Motor neuron (in vitro differentiated cells): ENCODE data around the gene LPIN2. TPM values are rescaled to one million over a fixed set of nuclear protein-coding genes. Genes with fewer than 3 reads are reported as not detected.
A peak's percentile ranks its signal among the peaks of the same experiment; 100 is the strongest.
"Not testable (repeated sequence)": the region's sequence is repeated elsewhere in the genome, so short reads cannot be mapped to it uniquely, and the experiment has no call there.

Experiments
- ATAC-seq, 8 experiments: fragments of 200-7000 bp; cut with Tn5 transposase; replicated peaks in 6 of 8; 2 replicates each; pipeline ENCODE4 v1.8.0; 2021; ENCODE audit warnings: mild to moderate bottlenecking in 8 of 8, moderate library complexity in 8 of 8
- H3K27ac ChIP-seq, 2 donors: fragments of 250-450 bp; sonication (Bioruptor Pico); 2 replicates each; pipeline ENCODE4 v1.9.0; 2021; ENCODE audit warnings: antibody characterized with exemption in 2 of 2, mild to moderate bottlenecking in 2 of 2, moderate library complexity in 1 of 2
- H3K4me1 ChIP-seq, 2 donors: fragments of 250-450 bp; sonication (Bioruptor Pico); replicated peaks in 1 of 2; 2 replicates each; pipeline ENCODE4 v1.6.1; 2021; ENCODE audit warnings: antibody characterized with exemption in 2 of 2, mild to moderate bottlenecking in 2 of 2, moderate library complexity in 1 of 2
- H3K4me3 ChIP-seq, 5 donors: fragments of 250-450 bp; sonication (Bioruptor Pico); 2 replicates each; pipeline ENCODE4 v1.9.0; 2021; ENCODE audit warnings: antibody characterized with exemption in 5 of 5, mild to moderate bottlenecking in 5 of 5, moderate library complexity in 4 of 5
- WGBS, 10 experiments: fragments of 450-650 bp; shearing (Covaris generic); methylation state at CpG; one replicate each; pipeline ENCODE4 v1.0.0; 2022; 5-methylcytosine and 5-hydroxymethylcytosine counted together
- in situ Hi-C, 9 experiments: fragments of 400-800 bp; cut with MboI; loops; one replicate each; pipeline ENCODE4 v1.15.0; 2021; ENCODE audit warnings: low sequenced_read_pairs in 9 of 9, low pct_unique_long_range_greater_than_20kb in 2 of 9; ENCODE audit not compliant: unreplicated experiment in 9 of 9
- total RNA-seq, 8 experiments: library from RNA; unstranded; fragments of 300-600 nt; gene quantifications; 2 replicates each; pipeline versions ENCODE4 v1.2.3 to v1.2.4, GENCODE V29; 2022

The LPIN2 gene
- total RNA-seq, 8 experiments from 2014 or later = 9.6 to 33.4 (median 13.0) TPM

- ATAC-seq = no peak
- Histone ChIP-seq H3K4me1 (no peaks in the 10 kb centered on the region), H3K4me3 (no peak overlapping the region), H3K27ac (no peak overlapping the region)
- in situ Hi-C loops = no loop called here
- WGBS, 10 experiments = 44 to 100% (median 83%) methylated on average over 1 to 5 of the region's 5 CpGs; no CpG with 5 or more reads in 1 of the 10 experiments
Observed at GRCh38 chr18:3036108-3036507, 23.2 kb upstream of the LPIN2 start.

GRCh38 chr18:3035635-3036034 lies 22.7 kb upstream of the LPIN2 start:
- in situ Hi-C loops = no loop called here
- WGBS, 10 experiments = 57 to 100% (median 94%) methylated on average over 1 to 5 of the region's 5 CpGs; no CpG with 5 or more reads in 1 of the 10 experiments
- no peak for ATAC-seq

GRCh38 chr18:3032721-3033120 lies 19.8 kb upstream of the LPIN2 start:
- WGBS, 10 experiments = 33 to 100% (median 93%) methylated on average over 1 to 3 of the region's 3 CpGs; no CpG with 5 or more reads in 4 of the 10 experiments
- ATAC-seq = no peak
- in situ Hi-C loops = no loop called here
- H3K4me1 ChIP-seq = peaks cover 5 to 19% of the 10 kb centered on the region in 2 donors
- H3K27ac ChIP-seq = no peak overlapping the region
- no peak overlapping the region for H3K4me3 ChIP-seq

More at GRCh38 chr18:3035635-3036034, 22.7 kb upstream of the LPIN2 start:
- H3K4me1 ChIP-seq = no peaks in the 10 kb centered on the region
- H3K4me3 ChIP-seq = no peak overlapping the region
- H3K27ac ChIP-seq = no peak overlapping the region

GRCh38 chr18:3029215-3029952 lies 16.4 kb upstream of the LPIN2 start:
- 17 to 100% (median 65%) methylated on average over 1 to 10 of the region's 12 CpGs for WGBS, 10 experiments
- H3K4me3 ChIP-seq = no peak overlapping the region
- ATAC-seq = peak in 2 of 8 experiments; percentile 25 to 73
- H3K27ac ChIP-seq = no peak overlapping the region
- in situ Hi-C loops = no loop called here
- H3K4me1 ChIP-seq = peaks cover 17 to 33% of the 10 kb centered on the region in 2 donors

GRCh38 chr18:3028115-3028514 lies 15.2 kb upstream of the LPIN2 start:
- ATAC-seq = peak in 2 of 8 experiments; percentile 26 to 29
- H3K4me1 ChIP-seq = peaks cover 17 to 33% of the 10 kb centered on the region in 2 donors
- in situ Hi-C loops, H3K27ac ChIP-seq, H3K4me3 ChIP-seq: not testable (repeated sequence)
- WGBS, 10 experiments = 33 to 100% (median 80%) methylated on average over 1 to 3 of the region's 3 CpGs; no CpG with 5 or more reads in 3 of the 10 experiments

GRCh38 chr18:3027370-3027891 lies 14.5 kb upstream of the LPIN2 start:
- H3K4me3 ChIP-seq = no peak overlapping the region
- peak in 4 of 8 experiments; percentile 27 to 79 (median 60) for ATAC-seq
- WGBS, 10 experiments = 14 to 100% (median 61%) methylated on average over 1 to 11 of the region's 11 CpGs; no CpG with 5 or more reads in 1 of the 10 experiments
- H3K27ac ChIP-seq = peak overlapping the region in 1 of 2 donors; percentile 9
- in situ Hi-C loops = no loop called here
- H3K4me1 ChIP-seq = peaks cover 17 to 33% of the 10 kb centered on the region in 2 donors

- 0 to 100% (median 100%) methylated on average over 1 to 2 of the region's 2 CpGs; no CpG with 5 or more reads in 4 of the 10 experiments for WGBS, 10 experiments
- Histone ChIP-seq H3K4me1 (peaks cover 17 to 33% of the 10 kb centered on the region in 2 donors), H3K27ac (no peak overlapping the region), H3K4me3 (no peak overlapping the region)
- no peak for ATAC-seq
- in situ Hi-C loops = no loop called here
Observed at GRCh38 chr18:3025544-3025943, 12.6 kb upstream of the LPIN2 start.

- H3K4me1 ChIP-seq = peaks cover 17 to 19% of the 10 kb centered on the region in 2 donors
- 80 to 100% (median 100%) methylated on average over 1 to 2 of the region's 5 CpGs; no CpG with 5 or more reads in 4 of the 10 experiments for WGBS, 10 experiments
- ATAC-seq, H3K4me3 ChIP-seq, in situ Hi-C loops, H3K27ac ChIP-seq: not testable (repeated sequence)
Observed at GRCh38 chr18:3023603-3024002, 10.7 kb upstream of the LPIN2 start.

GRCh38 chr18:3016585-3017297 lies 3.8 kb upstream of the LPIN2 start:
- H3K4me3 ChIP-seq = no peak overlapping the region
- H3K27ac ChIP-seq = no peak overlapping the region
- no peak for ATAC-seq
- in situ Hi-C loops = no loop called here
- H3K4me1 ChIP-seq = peaks cover 2 to 6% of the 10 kb centered on the region in 2 donors
- 0 to 100% (median 80%) methylated on average over 1 to 3 of the region's 3 CpGs for WGBS, 10 experiments

- 40 to 100% (median 86%) methylated on average over 1 to 3 of the region's 4 CpGs; no CpG with 5 or more reads in 3 of the 10 experiments for WGBS, 10 experiments
- ATAC-seq = no peak
- Histone ChIP-seq H3K27ac (no peak overlapping the region), H3K4me1 (peaks cover 7 to 10% of the 10 kb centered on the region in 2 donors), H3K4me3 (no peak overlapping the region)
- in situ Hi-C loops = no loop called here
Observed at GRCh38 chr18:3015851-3016250, 2.9 kb upstream of the LPIN2 start.

GRCh38 chr18:3015204-3015592 lies 2.3 kb upstream of the LPIN2 start:
- Histone ChIP-seq H3K27ac (no peak overlapping the region), H3K4me3 (no peak overlapping the region), H3K4me1 (peaks cover 7 to 10% of the 10 kb centered on the region in 2 donors)
- in situ Hi-C loops = no loop called here
- WGBS, 10 experiments = 0 to 92% (median 41%) methylated on average over 2 to 4 of the region's 4 CpGs
- no peak for ATAC-seq

- ATAC-seq = peak in 1 of 8 experiments; percentile 1
- no peak overlapping the region for H3K4me3 ChIP-seq
Observed at GRCh38 chr18:3014503-3015203, 1.7 kb upstream of the LPIN2 start.

More at GRCh38 chr18:3014503-3015203, 1.7 kb upstream of the LPIN2 start:
- H3K4me1 ChIP-seq = peaks cover 7 to 10% of the 10 kb centered on the region in 2 donors
- 35 to 83% (median 60%) methylated on average over 3 to 7 of the region's 7 CpGs for WGBS, 10 experiments
- H3K27ac ChIP-seq = no peak overlapping the region
- in situ Hi-C loops = no loop called here
